HG03280 (cell line): Measurements from ENCODE around the gene PRKCH.

Experiments
- ATAC-seq: cut with Tn5 transposase; IDR thresholded peaks from one replicate; pipeline ENCODE4 v1.9.1; 2021; ENCODE audit warnings: mild to moderate bottlenecking, moderate library complexity; ENCODE audit not compliant: unreplicated experiment

The PRKCH gene

GRCh38 chr14:61561657-61562276, 240.4 kb downstream of the PRKCH start:
- ATAC-seq = no peak

- ATAC-seq = no peak
These were observed 241.2 kb downstream of the PRKCH start for GRCh38 chr14:61562321-61563161.

- ATAC-seq = no peak
These were observed 241.8 kb downstream of the PRKCH start for GRCh38 chr14:61563162-61563511.

- ATAC-seq = no peak
These were observed 242.7 kb downstream of the PRKCH start for GRCh38 chr14:61563880-61564617.

GRCh38 chr14:61564618-61565091, 243.3 kb downstream of the PRKCH start:
- no peak for ATAC-seq

GRCh38 chr14:61565181-61565580, 243.8 kb downstream of the PRKCH start:
- no peak for ATAC-seq

- no peak for ATAC-seq
These were observed 244.6 kb downstream of the PRKCH start for GRCh38 chr14:61565836-61566536.

GRCh38 chr14:61566537-61567225, 245.3 kb downstream of the PRKCH start:
- ATAC-seq = no peak

- ATAC-seq = no peak
These were observed 246.6 kb downstream of the PRKCH start for GRCh38 chr14:61567838-61568571.

GRCh38 chr14:61568572-61569011, 247.2 kb downstream of the PRKCH start:
- ATAC-seq = peak; percentile 84

GRCh38 chr14:61569308-61569707, 247.9 kb downstream of the PRKCH start:
- ATAC-seq = no peak

GRCh38 chr14:61569812-61570548, 248.6 kb downstream of the PRKCH start:
- ATAC-seq = no peak

- no peak for ATAC-seq
These were observed 249.3 kb downstream of the PRKCH start for GRCh38 chr14:61570549-61571290.

GRCh38 chr14:61571917-61572316, 250.5 kb downstream of the PRKCH start:
- ATAC-seq = no peak

- no peak for ATAC-seq
These were observed 251.9 kb downstream of the PRKCH start for GRCh38 chr14:61573321-61573720.

GRCh38 chr14:61573748-61574513, 252.6 kb downstream of the PRKCH start:
- ATAC-seq = no peak

- ATAC-seq = no peak
These were observed 253.1 kb downstream of the PRKCH start for GRCh38 chr14:61574514-61574807.

- ATAC-seq = no peak
These were observed 253.7 kb downstream of the PRKCH start for GRCh38 chr14:61575126-61575525.
